ENCODE measurements around the gene PPM1H. TPM values are rescaled to one million over a fixed set of nuclear protein-coding genes. Genes with fewer than 3 reads are reported as not detected.
"Not testable (repeated sequence)": the region's sequence is repeated elsewhere in the genome, so short reads cannot be mapped to it uniquely, and the experiment has no call there.

PPM1H gene
- total RNA-seq, 1 donor from 2014 or later = 4.0 TPM

DNA sequence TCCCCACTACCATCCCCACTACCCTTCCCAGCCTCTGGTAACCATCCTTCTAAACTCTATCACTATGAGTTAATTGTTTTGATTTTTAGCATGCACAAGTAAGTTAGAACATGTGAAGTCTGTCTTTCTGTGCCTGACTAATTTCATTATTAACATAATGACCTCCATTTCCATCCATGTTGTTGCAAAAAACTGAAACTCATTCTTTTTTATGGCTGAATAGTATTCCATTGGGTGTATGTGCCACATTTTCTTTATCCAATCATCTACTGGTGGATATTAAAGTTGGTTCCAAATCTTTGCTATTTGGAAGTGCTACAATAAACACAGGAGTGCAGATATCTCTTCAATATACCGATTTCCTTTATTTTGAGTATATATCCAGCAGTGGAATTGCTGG lies 13.2 kb upstream of the PPM1H start:
- intact Hi-C loops (cut with DNase I) = no loop called here

DNA sequence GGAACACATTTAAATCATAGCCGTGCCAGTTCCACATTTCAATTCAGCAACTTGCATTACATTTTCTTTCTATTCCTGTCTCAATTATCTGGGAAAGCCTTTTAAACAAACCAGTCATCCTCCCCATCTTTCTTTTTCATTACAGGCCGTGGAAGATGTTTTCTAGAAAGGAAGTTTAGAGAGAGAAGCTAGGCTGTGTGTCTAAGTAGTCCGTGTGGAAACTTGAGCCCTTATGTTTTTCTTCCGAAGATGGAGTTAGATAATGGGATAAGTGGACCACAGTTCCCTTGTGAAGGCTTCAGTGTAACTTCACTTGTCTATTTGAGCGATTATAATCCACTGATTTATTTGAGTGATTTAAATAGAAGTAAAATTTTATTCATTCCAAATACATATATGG lies 12.4 kb upstream of the PPM1H start:
- no peak for DNase-seq (ENCODE audit: low spot score)
- intact Hi-C loops (cut with DNase I) = no loop called here

More for the DNA sequence above, 13.2 kb upstream of the PPM1H start:
- no peak for DNase-seq (ENCODE audit: low spot score)

DNA sequence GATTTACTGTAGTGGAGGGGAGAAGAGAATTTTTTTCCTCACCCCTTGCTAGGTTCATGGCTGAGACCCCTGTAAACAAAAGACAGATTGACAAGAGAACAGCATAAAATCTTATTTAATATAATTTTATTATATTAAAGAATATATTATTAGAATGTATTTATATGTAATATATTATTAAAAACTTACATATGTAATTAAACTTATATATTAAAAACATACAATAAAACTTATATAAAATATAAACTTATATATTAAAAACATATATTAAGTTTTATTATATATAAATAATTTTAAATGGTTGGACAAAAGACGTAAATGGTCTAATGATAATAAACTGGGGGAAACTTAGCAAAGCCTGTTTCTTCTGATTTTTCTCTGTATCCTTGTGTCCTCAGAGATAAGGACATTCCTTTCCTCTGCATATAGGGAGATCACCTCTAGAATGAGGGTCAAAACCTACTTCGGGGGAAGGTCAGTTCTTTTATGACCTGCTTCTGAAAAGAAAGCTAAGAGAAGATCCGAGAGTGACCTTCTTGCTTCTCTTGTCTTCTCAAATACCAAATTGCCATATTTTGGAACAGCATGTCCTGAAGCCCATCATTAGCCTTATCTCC lies 8.9 kb upstream of the PPM1H start:
- intact Hi-C loops (cut with DNase I) = no loop called here
- no peak for DNase-seq (ENCODE audit: low spot score)

DNA sequence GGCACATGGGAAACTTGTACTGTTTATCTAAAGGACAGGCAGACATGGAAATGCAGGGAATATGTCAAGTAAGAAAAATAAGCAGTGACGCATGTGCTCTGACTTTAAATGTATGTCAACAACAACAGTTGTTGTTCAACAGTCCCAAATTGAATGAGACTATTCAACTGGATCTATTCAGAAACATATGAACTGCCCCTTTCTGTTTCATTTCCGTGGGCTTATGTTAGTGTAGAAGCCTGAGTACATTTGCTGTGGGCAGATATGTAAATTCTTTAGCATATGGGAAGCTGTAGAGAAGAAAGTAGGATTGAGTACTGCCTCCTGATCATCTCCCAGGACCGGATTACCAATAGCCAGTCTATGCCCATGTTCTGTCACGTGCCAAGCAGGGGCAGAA lies 7.4 kb upstream of the PPM1H start:
- DNase-seq (ENCODE audit: low spot score); intact Hi-C loops (cut with DNase I): not testable (repeated sequence)

DNA sequence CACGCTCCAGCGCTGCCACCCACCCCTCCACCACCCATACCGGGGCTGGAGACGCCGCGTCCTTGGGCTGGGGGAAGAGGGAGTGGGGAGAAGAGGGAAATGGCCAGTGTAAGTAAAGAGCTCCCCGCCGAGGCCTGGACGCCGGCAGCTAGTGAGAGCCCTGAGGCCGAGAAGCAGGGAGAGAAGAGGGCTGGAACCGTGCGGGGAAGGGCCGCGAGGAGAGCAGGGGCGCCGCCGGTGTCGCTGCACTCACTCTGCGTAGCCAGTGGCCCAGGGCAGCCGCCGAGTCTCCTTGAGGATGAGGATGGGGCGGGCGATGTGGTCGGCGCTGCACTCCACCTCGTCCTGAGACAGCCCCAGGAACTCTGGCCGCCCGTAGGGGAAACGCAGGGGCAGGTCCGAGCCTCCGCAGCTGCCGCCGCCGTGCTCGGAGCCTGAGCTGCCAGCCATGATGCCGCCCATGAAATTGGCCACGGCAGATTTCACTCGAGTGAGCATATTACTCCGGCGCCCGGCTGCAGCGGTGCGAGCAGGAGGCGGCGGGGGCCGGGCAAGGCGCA lies 631 bp downstream of the PPM1H start:
- intact Hi-C loops (cut with DNase I) = loop anchor here (10.0 kb wide), 1 partner anchor 80 kb away; no protein-coding TSS in a partner anchor
- peak; percentile 85 for DNase-seq (ENCODE audit: low spot score)

DNA sequence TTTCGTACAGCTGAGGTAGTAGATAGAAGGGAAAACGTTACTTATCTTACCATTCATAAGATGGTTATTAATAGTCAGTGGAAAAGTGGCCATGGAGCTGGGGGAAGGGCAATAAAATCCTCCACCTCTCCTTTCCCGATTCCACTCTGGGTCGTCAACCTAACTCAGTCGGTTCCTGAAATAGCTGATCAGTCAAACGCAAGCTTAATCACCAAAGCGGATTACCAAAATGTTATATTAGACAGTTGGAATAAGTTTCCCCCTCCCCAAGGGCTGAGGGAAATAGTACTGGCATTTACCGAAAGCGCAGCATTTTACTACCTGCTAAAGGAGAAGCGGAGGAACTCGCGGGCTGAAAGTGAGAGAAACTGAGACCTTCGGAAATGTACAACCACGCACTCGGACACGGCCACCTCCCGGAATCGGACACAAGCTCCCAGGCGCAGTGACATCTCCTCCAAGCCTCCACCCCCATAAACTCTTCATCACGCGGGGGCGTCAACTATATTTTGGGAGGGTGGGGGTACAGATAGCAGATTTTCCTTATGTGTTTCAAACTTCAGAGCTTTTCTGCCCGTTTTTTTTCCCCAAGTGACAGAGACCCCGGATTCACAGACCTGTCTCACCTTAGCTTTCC lies 1.2 kb downstream of the PPM1H start:
- intact Hi-C loops (cut with DNase I) = loop anchor here (2.0 to 10.0 kb wide), 2 partner anchors 79 to 117 kb away; no protein-coding TSS in a partner anchor
- DNase-seq (ENCODE audit: low spot score) = peak; percentile 80

DNA sequence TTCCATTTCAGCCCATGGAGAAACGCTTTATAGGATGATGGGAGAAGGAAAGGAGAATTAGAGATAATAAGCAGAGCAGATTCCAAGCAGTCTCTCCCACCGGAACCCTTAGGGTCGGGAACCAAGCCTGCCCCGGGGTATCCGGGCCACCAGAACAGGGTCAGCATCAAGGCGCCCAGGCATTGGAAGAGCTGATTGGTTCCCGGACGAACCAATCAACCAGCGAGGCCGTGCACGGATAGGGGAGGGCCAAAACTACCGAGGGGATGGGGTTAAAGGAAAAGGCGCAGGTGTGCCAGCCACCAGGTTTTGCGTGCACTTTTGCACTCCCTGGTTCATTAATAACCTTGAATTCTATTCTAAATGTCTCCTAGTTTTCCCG lies 1.7 kb downstream of the PPM1H start:
- no peak for DNase-seq (ENCODE audit: low spot score)

DNA sequence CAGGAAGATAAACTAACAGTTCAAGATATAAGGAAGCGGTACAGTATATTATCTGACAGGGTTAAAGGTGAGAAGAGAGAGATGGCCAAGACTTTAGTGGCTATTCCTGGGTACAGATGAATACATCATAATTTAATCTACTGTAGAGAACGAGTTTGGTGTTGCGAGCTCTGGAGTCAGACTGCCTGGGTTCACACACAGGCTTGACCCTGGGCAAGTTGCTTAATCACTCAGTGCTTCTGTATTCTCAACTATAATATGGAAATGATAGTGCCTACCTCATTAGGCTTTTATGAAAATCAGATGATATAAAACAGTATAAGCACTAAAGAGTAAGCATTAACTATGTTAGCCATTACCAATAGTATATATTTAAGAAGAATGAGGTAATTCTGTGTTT lies 3.5 kb downstream of the PPM1H start:
- intact Hi-C loops (cut with DNase I) = loop anchor here (10.0 kb wide), 1 partner anchor 77 kb away; no protein-coding TSS in a partner anchor
- no peak for DNase-seq (ENCODE audit: low spot score)

More for the DNA sequence above, 1.7 kb downstream of the PPM1H start:
- intact Hi-C loops (cut with DNase I) = loop anchor here (2.0 to 10.0 kb wide), 2 partner anchors 78 to 116 kb away; no protein-coding TSS in a partner anchor

DNA sequence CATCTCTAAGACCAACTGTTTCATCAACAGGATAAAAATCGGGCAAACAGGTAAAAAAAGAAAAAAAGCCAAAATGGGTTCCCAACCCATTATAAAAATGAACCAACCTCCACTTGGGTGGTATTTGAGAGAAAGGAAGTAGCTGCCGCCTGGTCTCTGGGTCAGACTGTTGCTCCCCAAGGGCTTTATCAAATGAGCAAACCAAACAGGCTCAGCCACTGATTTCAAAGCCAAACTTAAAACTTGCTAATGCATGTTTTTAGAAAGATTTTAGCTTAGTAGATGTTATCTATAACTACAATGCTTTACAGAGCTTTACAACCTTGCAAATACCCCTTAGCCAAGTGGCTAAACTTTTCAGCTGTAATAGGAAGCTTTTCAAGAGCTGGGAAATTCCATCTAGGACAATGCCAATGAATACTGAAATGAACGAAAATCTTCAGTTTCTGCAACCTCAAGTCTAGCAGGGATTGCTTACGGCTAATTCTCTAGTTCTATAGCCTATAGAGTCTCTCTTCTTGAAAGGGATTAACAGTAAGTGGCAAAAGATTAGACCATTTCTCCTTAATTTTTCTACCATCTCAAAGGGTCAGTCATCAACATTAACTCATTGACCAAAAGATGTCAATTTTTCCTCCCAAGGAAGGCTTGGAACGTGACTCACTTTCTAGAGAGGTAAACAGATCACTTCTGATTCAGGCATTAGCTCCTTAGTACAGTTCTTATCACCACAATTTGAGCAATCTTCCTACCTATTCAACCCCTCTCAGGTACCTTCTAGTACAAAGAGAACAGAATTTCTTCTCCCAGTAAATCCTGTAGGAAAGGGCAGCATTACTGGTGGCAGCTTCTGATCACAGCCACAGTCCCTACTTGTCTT lies 4.2 kb downstream of the PPM1H start:
- intact Hi-C loops (cut with DNase I) = loop anchor here (10.0 kb wide), 1 partner anchor 76 kb away; no protein-coding TSS in a partner anchor
- no peak for DNase-seq (ENCODE audit: low spot score)

DNA sequence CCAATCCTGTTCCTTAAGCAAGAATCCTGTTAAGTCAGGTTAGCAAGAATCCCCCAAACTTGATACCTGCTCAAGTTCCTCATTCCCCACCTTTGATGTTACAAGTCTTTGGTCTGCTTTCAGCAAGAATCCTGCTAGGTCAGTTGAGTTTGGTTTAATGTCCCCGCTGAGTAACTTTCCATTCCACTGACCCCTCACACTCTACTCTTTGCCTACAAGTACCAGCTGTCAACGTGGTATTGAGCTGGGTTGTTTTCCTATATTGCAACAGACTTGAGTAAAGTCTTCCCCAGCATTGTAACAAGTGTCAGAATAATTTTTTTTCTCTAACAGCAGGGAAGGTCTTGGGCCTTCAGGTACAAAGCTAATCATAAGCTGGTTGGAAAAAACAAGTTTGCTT lies 6.3 kb downstream of the PPM1H start:
- intact Hi-C loops (cut with DNase I) = no loop called here
- no peak for DNase-seq (ENCODE audit: low spot score)

DNA sequence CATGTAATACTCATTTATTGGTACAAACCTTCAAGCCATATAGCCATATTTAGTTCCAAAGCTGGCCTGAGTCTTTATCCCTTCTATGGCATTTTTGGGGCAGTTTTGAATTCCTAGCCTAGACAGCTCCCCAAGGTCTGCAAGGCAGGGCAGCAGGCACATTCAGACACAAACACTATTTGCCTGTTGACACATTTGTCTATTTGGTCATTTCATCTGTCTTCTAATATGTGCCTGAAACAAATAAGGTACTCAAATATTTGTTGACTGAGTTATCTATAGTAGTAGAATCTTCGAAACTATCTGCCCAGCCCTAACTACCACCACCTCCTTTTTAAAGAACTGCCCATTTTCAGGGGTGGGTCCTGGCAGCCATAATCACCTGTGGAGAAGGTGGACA lies 9.3 kb downstream of the PPM1H start:
- intact Hi-C loops (cut with DNase I) = no loop called here

DNA sequence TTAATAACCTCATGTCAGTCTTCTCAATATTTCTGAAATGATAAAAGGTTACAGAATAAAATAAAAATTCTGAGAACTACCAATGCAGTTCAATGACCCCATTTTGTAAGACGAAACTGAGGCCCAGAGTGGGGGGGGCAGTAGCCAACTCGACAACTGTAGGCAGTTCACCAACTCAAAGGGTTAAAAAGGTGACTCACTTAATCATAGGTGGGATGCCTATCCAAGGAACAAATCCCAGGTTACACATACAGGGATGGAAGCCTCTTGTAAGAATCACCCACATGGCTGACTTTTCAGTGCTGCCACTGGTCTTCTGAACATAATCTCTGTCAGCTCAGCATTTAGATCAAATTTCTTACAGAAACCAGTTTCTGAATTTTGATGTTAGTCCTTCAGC lies 10.9 kb downstream of the PPM1H start:
- intact Hi-C loops (cut with DNase I) = no loop called here
- DNase-seq (ENCODE audit: low spot score) = no peak

More for the DNA sequence above, 9.3 kb downstream of the PPM1H start:
- no peak for DNase-seq (ENCODE audit: low spot score)

DNA sequence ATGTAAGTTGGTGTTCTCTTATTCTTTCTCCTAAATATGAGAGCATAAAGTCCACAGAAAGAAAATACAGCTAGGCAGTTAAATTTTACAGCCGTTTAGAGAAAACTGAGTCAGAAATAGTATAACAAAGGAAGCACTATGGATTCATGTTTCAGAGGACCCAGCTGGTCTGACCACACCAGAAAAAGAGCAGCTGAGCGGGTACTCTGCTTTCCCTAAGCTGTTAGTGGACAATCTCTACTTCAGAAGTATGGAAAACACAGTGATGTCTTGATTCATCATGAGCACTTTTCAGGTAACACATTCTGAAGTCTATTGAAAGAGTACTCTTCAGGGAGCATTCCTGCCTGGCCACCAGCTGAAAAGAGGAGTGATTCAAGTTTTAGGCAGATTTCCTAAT lies 12.4 kb downstream of the PPM1H start:
- no peak for DNase-seq (ENCODE audit: low spot score)
- intact Hi-C loops (cut with DNase I) = no loop called here

DNA sequence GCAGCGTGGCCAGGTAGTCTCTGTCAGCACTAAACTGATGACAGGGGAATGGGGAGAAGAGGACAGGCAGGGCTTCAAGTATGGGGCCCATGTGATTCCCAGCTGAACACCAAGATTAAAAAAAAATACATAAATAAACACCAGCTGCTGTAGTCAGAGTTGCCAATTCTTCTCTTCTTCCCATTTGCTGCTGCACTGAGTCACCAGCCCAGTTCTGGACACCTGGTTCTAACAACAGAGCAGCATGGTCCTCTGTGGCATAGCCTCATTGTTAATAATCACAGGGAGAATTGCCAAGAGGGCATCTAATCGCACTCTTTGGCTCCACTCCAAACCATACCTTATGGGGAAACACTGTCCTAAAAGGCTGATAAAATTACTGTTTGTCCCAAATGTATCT lies 15.1 kb downstream of the PPM1H start:
- intact Hi-C loops (cut with DNase I) = no loop called here

DNA sequence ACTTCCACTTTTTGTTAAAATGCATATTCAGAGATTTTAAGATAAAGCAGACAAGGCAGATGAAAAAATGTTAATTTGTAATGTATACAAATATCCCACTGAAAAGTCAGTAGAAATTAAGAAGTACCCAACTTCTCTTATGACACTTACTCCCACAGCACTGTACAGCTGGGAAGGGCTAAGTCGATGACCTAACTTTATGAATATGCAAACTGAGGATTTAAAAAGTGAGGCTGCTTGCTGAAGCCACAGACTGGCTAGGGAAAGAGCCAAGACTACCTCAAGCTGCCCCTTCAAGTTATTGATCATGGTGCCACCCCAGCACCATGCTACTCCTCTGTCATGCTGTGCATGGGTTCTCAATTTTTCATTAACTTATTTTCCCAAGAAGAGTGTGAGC lies 17.0 kb downstream of the PPM1H start:
- DNase-seq (ENCODE audit: low spot score) = no peak
- intact Hi-C loops (cut with DNase I) = no loop called here

More for the DNA sequence above, 15.1 kb downstream of the PPM1H start:
- DNase-seq (ENCODE audit: low spot score) = no peak

DNA sequence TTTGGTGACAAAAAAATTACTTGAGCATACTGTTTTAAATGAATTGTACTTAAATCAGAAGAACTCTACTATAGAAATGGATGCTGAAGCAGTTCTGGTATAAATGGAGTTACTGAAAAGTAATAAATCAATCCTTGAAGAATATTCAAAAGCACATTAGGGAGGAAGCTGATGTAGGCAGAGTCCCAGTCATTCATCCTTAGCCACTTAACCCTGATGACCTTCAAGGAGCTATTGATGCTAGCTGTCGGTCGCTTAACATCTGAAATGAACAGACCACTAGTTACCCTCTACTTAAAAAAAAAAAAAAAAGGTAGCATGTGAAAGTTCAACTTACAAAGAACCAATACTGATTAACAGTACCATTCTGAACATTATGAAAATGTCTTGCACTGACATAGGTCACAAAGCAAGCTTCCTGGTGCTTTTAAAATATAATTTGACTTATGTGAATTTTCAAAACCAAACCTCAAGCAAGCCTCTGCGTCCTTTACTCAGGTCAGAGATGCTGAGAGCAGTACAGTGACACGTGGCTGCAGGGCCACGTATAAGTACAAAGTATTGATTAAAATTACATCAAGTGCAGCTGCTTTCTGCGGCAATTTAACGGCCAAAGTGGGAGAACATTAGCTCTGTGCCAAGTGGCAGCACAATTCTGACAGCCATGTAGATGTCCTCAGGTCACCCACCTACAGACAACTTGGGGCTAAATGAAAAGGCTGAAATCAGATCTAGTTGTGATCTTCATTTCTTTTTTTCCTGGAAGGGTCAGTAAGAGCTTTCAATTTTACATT lies 18.1 kb downstream of the PPM1H start:
- no peak for DNase-seq (ENCODE audit: low spot score)
- intact Hi-C loops (cut with DNase I) = no loop called here

DNA sequence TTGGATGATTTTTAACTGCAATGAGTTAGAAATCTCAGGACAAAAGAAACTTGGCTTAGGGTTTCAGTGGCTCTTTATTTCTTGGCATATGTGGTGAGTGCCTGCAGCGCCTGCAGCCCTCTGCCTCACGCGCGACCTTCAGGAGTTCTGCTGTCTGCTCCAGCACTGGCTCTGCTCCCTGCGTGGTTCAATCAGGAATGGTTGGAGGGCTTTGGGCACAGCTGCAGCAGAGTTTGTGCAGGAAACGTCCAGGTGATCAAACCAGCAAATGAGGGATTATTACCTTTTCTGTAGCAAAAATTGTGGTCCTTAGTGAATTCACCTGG lies 19.8 kb downstream of the PPM1H start:
- DNase-seq (ENCODE audit: low spot score) = no peak

DNA sequence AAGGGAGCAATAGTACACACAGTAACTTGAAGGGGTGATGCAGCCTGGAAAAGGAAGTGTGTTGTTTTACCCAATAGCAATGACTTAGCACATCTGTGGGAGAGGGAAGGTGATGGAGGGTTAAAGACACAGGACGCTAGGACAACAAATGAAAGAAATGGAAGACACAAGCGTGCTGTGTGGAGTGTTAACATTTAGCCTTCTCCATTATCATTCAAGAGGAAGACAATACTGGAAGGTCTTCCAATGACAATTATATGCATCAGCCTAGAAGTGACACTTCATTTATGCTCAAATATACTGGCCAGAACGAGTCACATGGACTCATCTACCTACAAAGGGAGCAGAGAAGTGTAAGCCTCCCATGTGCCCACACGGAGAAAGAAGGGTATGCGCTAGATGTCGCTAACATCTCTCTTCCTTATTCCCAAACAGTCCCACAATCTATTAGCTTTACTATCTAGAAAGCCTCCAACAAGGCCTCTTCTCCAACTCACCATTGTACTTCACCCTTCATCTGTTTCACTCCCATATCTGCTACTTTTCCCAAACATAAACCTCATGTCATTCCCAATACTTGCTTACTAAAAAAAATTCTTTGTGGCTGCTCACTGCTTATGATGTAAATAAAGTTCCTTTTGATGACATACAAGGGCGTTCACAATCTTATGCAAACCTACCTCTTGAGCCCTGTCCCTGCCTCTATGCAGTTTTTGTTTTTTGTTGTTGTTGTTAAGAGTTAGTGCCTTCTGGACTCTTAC lies 20.3 kb downstream of the PPM1H start:
- intact Hi-C loops (cut with DNase I) = no loop called here
- no peak for DNase-seq (ENCODE audit: low spot score)

More for the DNA sequence above, 19.8 kb downstream of the PPM1H start:
- intact Hi-C loops (cut with DNase I) = no loop called here

DNA sequence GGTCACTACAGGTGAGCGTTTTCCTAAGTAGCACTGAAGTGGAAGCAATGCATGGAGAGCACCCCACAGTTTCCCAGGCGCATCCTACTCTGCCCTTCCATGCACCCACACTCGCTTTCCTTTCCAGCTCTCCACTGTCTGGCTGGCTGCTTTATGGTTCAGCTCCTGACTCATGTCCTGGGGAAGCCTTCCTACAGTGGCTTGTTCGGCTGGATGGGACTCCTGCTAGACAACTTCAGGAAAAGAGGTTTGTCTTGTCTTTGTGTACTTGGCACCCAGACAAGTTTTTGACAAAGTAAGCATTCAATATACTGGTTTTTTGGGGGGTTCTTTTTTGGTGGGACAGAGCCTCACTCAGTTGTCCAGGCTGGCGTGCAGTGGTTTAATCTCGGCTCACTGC lies 21.6 kb downstream of the PPM1H start:
- DNase-seq (ENCODE audit: low spot score) = no peak
- intact Hi-C loops (cut with DNase I) = no loop called here

Data from cardiac septum (tissue), 1 donor.